Nephron (organoid): ENCODE measurements around the gene HLA-G.
A peak's percentile ranks its signal among the peaks of the same experiment; 100 is the strongest.

Source experiments
- H3K27ac Mint-ChIP-seq, 3 experiments: 2 replicates each; pipeline ENCODE4 v1.8.0; 2020; ENCODE audit warnings: mixed read lengths in 3 of 3, mild to moderate bottlenecking in 2 of 3, moderate library complexity in 1 of 3
- H3K27me3 Mint-ChIP-seq: 2 replicates; pipeline ENCODE4 v1.8.0; 2021; ENCODE audit warnings: low read depth, mild to moderate bottlenecking, moderate library complexity, mixed read lengths
- H3K36me3 Mint-ChIP-seq: 2 replicates; pipeline ENCODE4 v1.8.0; 2020; ENCODE audit warnings: low read depth, mixed read lengths
- H3K4me1 Mint-ChIP-seq: 2 replicates; pipeline ENCODE4 v1.8.0; 2020; ENCODE audit warnings: mixed read lengths
- H3K4me3 Mint-ChIP-seq, 3 experiments: 2 replicates each; pipeline ENCODE4 v1.8.0; 2020; ENCODE audit warnings: mild to moderate bottlenecking in 3 of 3, mixed read lengths in 3 of 3, moderate library complexity in 2 of 3
- H3K9me3 Mint-ChIP-seq: 2 replicates; pipeline ENCODE4 v1.8.0; 2020; ENCODE audit warnings: mixed read lengths
- CTCF ChIP-seq, 3 experiments: fragments of 200-600 bp; sonication (generic); IDR thresholded peaks; one replicate each; pipeline ENCODE4 v1.5.0; 2021; ENCODE audit warnings: antibody characterized with exemption in 3 of 3; ENCODE audit not compliant: unreplicated experiment in 3 of 3

Gene HLA-G

GRCh38 chr6:29831776-29832175 is 4.2 kb downstream of the HLA-G start:
- Mint-ChIP-seq H3K27me3 (peaks cover 90% of the 10 kb centered on the region), H3K9me3 (no peaks in the 10 kb centered on the region), H3K4me3 (no peak overlapping the region), H3K36me3 (no peaks in the 10 kb centered on the region), H3K27ac (no peak overlapping the region), H3K4me1 (no peaks in the 10 kb centered on the region)
- TF ChIP-seq CTCF (IDR thresholded peaks at IDR 0.05; ENCODE audit: unreplicated experiment in 3 of 3): no peak

- Mint-ChIP-seq H3K9me3 (no peaks in the 10 kb centered on the region), H3K4me3 (no peak overlapping the region), H3K4me1 (no peaks in the 10 kb centered on the region), H3K27ac (no peak overlapping the region), H3K36me3 (no peaks in the 10 kb centered on the region), H3K27me3 (peaks cover 94% of the 10 kb centered on the region)
- peak; percentile 72 to 80 (median 74) for TF ChIP-seq CTCF (IDR thresholded peaks at IDR 0.05; ENCODE audit: unreplicated experiment in 3 of 3)
These were observed 7.2 kb downstream of the HLA-G start for GRCh38 chr6:29834564-29835436.

- H3K4me3 Mint-ChIP-seq: no peak overlapping the region
- no peaks in the 10 kb centered on the region for H3K36me3 Mint-ChIP-seq
- H3K27ac Mint-ChIP-seq: no peak overlapping the region
- no peaks in the 10 kb centered on the region for H3K4me1 Mint-ChIP-seq
- H3K9me3 Mint-ChIP-seq: no peaks in the 10 kb centered on the region
- H3K27me3 Mint-ChIP-seq: peaks cover 55% of the 10 kb centered on the region
- no peak for TF ChIP-seq CTCF (IDR thresholded peaks at IDR 0.05; ENCODE audit: unreplicated experiment in 3 of 3)
These were observed 12.3 kb downstream of the HLA-G start for GRCh38 chr6:29839917-29840316.

- H3K27ac Mint-ChIP-seq: no peak overlapping the region
These were observed 13.4 kb downstream of the HLA-G start for GRCh38 chr6:29841030-29841429.

GRCh38 chr6:29845405-29846006 is 17.9 kb downstream of the HLA-G start:
- no peak for TF ChIP-seq CTCF (IDR thresholded peaks at IDR 0.05; ENCODE audit: unreplicated experiment in 3 of 3)
- H3K4me3 Mint-ChIP-seq: no peak overlapping the region
- H3K4me1 Mint-ChIP-seq: no peaks in the 10 kb centered on the region
- H3K27ac Mint-ChIP-seq: no peak overlapping the region
- H3K9me3 Mint-ChIP-seq: no peaks in the 10 kb centered on the region
- no peaks in the 10 kb centered on the region for H3K36me3 Mint-ChIP-seq
- peaks cover 47% of the 10 kb centered on the region for H3K27me3 Mint-ChIP-seq

More at GRCh38 chr6:29841030-29841429, 13.4 kb downstream of the HLA-G start:
- H3K27me3 Mint-ChIP-seq: peaks cover 57% of the 10 kb centered on the region
- no peak for TF ChIP-seq CTCF (IDR thresholded peaks at IDR 0.05; ENCODE audit: unreplicated experiment in 3 of 3)
- H3K4me3 Mint-ChIP-seq: no peak overlapping the region
- H3K4me1 Mint-ChIP-seq: no peaks in the 10 kb centered on the region
- no peaks in the 10 kb centered on the region for H3K36me3 Mint-ChIP-seq
- H3K9me3 Mint-ChIP-seq: no peaks in the 10 kb centered on the region
